NCI-H69 (cell line): Measurements from ENCODE around the gene ADAMTS17.

Experiments
- DNase-seq: peaks from one replicate; lab custom pipeline; 2025; lab: John Stamatoyannopoulos, UW

Gene ADAMTS17

DNA sequence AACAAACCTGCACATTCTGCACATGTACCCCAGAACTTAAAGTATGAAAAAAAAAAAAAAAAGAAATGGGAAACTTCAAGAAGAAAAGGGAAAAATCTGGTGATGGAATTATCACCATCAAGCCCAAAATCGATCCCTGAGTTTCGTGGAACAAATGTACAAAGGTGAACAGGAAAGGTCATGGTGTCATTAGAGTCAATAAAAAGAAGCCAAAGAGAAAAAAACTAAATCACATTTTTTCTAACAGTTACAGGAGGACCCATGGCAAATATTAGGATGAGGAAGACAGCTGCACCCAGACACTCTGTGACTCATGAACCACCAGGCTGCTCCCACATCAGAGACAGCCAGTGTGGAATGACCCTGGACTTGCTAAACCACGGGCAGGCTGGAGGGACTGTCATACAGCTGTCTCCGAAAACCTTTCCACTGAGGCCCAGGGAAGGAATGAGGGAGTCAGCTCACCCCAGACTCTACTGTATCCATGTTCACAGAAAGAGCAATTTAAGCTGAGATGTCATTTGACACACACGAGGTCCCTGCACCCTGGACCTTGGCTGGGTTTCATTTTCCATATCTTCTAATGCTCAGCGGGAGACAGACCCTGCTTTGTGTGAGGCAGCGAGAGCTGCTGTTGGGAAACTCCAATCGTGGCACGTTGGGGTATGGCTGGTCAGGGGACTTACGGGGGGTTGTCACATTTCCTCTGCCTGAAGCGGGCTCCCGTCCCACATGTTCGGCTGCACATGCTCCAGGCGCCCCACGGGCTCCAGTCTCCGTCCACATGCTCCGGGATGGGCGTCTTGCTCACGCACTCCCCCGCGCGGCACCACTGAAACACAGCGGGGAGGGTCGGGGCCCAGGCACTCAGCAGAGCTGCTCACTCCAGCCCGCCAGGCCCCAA, 210.2 kb downstream of the ADAMTS17 start:
- no peak for DNase-seq

DNA sequence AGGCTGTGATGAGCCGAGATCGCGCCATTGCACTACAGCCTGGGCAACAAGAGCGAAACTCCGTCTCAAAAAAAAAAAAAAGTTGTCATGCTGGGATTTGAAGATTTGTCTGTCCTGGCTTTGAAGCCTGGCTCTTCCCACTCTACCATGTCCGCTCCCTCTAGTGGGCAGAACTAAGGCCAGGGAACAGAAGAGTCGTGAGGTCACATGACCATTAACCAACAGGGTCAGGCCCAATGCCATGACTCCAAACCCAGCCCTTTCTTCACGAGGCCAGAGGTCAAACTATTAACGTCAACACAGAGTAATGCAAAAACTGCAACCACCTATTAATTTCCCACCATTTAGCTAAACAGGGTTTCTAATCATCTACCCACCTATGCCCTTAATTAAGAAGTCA, 212.1 kb downstream of the ADAMTS17 start:
- no peak for DNase-seq

DNA sequence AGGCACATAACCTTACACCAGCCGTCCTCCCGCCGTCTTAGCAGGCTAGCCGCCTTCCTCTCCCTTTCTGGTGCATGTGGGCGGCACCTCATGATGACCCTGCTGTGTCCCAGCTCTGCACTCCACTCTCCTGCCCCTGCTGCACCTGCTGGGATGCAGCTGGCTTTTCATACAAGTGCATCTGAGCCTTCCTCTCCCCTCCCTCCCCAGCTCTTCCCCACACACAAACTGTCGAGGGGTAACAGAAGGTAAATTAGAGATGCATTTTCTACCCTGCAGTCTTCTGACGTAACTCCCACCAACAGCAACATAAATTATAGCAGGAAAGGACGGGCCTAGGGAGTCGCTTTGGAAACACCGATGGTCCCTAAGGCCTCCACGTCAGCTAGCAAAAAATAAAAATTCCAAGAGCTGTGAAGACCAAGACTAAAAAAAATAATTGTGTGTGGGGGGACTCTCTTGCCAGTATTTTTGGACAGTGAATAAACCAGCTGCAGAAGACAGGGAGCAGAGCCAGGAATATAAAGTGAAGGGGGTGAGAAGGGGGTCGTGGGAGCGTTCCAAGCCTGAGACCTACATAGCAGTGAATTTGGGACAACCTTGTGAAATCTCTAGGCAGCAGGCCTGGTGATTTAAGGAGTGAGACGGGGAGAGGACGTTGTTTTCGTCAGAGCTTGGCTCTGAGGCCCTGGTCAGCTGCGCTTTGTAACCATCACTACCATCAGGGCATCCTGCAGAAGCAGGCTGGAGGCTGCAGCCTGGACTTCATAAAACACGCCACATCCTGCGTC, 216.2 kb downstream of the ADAMTS17 start:
- no peak for DNase-seq

DNA sequence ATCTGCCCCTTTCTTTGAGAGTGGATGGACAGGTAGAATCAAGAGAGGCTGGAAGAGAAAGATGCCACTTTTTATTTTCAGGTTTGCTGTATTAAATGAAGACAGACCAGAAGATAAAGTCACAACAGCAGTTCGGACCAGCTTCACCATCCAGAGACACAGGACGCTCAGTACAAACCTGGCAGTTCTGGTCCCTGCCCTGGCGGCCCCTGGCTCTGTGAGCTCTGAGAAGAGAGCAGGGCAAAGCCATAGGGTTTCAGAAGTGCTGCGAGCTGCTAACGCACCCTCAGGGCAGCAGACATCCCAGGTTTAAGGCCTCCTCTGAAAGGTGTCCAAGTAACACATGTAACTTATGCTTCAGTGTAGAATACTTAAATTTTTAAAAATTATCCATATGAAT, 216.8 kb downstream of the ADAMTS17 start:
- DNase-seq, result no peak

DNA sequence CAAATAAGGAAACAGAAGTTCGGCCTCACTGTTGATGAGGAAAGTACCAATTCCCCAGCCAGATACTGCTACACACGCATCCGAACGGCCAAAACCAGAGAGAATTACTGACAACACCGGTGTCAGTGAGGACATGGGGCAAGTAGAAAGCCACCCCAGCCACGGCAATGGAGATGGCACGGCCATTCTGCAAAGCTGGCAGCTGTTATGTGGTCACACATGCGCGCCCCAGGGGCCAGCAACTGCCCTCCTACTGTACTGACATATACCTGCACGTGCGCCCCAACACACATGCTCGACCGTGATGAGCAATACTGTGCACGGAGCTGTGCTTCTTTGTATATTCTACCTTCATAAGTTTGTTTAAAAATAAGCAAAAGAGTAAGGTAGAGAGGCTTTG, 217.4 kb downstream of the ADAMTS17 start:
- no peak for DNase-seq

DNA sequence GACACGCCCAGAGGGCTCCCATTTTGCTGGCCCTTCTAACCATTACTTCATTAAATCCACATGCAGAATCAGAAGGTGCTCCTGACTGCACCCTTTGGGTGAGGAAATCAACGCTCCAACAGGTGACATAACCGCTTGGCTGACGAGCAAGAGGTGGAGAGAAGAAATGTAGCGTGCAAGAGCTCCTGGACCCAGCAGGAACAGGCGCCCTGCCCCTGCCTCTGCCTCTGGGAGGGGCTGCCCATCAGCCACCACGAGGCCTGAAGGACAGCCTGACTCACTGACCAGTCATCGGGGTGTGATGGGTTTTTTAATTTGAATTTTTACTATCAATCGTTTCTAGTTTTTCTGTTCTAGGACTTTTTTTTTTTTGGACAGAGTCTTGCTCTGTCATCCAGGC, 218.2 kb downstream of the ADAMTS17 start:
- no peak for DNase-seq

DNA sequence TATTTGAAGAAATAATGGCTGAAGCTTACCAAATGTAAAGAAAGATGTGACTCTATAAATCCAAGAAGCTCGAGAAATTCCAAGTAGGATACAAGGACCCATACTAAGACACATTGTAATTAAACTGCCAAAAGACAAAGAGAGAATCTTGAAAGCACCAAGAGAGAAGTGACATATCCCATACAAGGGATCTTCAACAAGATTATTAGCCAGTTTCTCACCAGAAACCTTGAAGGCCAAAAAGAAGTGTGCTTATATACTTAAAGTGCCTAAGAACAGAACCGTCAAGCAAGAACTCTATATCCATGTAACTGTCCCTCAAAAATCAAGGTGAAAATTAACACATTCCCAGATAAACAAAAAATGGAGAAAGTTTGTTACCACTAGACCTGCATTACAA, 220.5 kb downstream of the ADAMTS17 start:
- DNase-seq, result no peak

DNA sequence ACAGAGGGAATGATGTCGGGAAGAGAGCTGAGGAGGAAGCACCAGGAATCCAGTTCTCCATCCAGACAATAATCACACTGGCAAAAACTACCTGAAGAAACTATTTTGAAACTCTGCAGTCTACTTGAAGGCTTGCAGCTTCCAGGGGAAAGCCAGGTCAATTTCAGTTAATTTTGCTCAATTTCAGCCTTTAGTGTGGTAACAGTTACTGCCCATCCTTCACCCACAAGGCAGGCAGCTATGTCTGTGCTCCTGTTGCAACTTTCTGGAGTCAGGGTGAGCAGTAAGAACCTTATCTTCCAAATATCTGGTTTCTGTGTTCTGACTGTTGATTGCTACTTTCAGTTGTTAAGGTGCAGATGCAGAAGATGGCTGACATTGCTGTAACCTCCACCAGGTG, 221.7 kb downstream of the ADAMTS17 start:
- no peak for DNase-seq

DNA sequence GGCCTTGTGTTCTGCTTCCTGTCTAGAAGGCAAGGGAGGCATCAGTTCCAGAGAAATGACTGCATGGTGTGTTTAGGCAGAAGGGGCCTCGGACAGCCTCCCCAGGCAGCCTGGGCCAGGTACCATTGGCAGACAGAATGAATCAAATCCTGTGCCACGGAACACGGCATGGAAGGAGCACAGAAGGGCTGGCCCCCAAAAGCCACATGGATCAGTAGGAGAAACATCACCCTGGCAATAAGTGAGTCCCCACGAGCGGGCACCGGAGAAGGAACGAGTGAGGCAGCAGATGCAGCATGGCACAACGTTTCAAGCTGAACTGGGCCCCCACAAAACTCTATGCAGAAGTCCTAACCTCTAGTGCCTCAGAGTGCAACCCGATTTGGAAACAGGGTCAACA, 223.2 kb downstream of the ADAMTS17 start:
- DNase-seq, result no peak

DNA sequence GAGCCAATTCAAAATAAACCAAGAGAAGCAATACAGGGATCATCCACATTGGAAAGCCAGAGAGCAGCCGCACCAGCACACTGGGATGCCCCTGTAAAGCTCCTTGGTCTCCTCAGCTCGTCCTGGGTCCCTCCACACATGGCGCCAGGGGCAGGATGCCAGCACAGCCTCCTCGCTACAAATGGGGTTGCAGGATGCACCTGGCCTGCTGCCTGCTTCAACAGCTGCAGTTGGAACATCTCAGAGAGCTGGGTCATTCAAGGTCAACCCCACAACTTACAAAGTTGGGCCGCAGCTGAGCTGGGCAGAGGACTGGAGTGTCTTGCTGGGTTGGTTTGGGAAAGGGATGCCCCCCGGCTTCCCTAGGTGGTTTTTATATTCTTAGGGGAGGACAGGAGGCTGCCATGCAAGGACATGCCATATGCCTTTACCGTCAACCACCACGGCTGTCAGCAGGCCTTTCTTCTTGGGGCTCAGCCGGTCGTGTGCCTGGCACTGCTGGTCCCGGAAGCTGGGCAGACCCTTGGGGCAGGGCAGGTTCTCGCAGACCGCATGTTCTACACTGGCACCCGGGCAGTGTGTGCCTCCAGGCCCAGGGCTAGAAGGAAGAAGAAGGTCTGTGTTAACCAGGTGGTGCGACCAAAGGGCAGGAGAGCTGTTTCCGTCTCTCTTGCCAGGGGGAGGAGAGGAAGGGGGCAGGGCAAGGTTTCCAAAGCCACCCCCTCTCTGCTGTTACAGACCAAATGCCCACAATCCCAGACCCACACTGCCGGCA, 225.2 kb downstream of the ADAMTS17 start:
- no peak for DNase-seq

DNA sequence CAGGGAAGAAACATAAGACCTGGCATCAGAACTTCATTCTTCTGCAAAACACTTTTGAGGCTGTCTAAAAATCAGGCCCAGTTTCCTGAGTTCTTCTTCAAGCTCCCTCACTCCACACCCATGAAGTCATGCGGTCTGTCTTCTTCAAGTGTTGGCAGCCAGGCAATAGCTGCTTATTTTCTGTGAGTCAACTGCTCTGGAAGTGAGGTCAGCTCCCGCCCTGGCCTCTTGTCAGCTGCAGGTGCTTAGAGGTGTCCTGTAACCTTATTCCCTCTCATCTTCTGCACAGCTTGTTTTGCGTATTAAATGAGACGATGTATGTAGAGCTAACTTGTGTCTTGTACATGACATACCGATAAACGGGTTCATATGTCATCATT, 226.1 kb downstream of the ADAMTS17 start:
- no peak for DNase-seq

DNA sequence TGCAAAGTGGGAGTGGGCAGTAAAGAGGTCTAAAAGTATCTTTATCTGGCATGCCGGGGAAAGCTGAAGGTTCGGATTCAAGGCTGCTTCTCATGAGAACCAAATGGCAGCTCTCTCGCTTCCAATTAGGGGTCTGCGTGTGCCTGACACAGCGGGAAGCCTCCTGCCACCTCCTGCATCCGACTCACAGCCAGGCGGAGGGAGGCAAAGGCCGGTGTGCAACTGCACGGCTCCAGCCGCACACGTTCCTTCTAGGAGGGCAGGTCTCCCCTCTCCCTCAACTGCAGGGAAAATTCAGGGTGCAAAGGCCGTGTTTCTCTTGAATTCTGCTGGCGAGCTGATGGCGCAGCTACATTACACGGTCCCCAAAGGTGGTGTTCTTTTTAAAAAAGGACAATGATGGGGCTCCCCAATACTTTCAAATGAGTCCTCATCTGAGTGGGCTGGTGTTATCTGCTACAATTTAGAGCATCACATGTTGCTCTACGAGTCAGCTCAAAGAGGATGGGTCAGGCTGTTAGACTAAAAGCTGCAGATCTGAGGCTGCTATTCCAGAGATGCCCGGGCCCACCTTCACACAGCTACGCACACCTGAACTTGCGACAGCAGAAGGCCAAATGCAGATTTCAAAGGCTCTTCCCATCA, 226.6 kb downstream of the ADAMTS17 start:
- DNase-seq, result no peak

DNA sequence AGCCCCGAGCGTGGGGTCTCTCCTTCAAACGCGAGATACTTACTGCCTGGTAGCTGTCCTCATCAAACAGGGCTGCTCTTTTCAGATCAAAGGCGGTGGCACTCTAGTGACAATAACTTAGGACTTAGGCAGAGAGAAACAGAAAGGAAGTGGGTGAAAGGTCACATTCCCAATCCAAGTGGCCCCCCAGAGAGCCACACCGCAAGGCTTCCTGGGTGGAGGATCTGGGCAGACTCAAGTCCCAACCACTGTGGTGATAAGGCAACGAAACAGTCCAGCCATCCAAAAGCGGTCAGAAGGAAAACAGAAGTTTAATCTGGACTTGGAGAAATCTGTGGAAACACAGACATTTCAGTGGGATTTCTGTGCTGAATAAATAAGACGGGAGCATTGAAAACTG, 227.2 kb downstream of the ADAMTS17 start:
- DNase-seq, result no peak

DNA sequence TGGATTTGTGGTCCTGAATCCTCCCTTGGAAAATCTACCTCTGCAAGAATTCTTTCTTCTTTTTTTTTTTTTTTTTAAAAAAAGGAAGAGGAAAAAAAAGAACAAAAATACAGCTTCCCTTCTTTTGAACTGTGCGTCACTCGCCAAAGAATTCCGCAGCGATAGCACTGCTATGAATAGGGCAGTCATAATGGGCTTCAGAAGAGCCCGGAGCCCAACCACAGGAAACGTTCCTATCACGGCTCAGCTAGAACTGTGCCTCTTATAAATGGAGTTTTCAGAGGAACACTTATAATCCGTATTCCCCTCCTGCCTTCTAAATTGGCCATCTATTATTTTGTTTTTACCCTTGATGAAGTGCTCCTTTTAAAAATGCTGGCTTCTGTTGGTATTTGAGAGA, 227.7 kb downstream of the ADAMTS17 start:
- no peak for DNase-seq

DNA sequence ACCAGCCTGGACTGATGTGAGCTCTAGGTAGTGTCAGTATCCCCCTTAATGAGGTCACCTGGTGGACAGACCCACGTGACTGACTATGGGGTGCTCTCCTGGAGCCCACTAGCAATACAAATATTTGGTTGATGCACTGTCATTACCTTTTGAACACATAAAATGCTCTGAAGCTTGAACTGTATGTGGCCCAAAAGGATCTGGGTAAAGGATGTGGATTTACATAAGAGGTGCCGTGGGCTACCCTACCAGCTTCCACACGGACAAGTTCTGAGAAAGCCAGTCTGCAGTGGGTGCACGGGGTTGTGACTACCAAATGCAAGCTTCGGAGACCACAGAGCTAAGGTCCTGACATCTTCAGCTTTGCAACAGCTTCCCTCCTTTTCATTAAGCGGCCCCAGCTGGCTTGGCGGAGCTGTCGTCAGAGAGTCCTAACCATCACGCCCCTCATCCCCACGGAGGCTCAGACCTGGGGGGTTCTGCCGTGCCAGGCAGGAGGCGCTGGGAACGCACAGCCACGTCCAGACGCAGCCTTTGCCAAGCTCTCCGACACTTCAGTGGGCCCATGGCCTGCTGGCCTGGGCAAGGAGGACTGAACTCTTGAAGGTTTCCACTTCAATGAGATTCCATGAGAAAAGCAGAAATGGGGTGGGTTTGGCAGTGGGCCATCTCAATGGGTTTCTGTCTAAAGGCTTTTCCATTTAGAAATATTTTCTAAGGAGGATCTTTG, 228.3 kb downstream of the ADAMTS17 start:
- DNase-seq, result no peak

DNA sequence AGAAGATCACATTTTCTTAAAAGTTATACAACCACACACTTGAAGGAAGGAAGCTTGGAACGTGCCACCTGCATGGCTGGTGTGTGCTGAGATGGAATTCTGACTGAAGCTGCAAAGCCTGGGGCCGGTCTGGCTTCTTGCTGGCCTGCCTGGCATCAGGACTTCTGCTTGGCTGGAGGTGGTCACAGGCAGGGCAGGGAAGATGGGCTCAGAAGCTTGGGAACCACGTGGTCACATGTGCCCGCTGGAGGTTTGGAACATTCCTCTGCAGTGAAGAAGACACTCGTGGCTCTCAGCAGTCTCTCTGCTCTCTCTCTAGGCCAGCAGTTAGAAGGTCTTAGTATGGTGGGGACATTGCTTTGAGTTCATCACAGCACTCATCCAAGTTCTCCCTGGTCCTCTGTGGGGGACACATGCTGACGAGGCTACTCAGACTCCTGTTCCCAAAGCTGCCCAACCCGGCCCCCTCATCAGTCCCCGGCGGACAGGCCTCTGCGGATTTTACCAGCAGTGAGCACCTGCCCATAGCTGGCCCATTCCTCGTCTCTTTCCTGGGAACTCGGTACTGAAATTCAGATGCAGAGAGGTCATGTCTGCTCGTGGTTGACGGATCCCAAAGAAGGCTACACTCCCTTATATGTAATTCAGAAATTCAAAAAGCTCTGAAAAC, 229.0 kb downstream of the ADAMTS17 start:
- no peak for DNase-seq

DNA sequence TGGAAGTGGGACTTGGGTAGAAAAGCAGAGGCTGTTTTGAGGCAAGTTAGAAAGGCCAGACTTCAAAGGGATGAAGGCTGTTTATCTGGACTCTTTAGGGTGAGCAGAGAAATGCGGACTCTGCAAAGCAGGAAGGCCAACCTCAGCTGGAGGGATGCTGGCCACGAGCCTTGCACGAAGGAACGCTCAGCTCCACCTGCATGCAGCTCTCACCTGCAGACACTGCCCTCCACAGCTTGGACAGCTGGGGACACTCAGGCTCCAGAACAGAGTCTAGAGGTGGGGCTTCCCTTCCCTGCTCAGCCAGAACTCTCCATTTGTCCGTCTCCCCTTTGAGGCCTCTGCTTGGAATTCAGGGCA, 229.7 kb downstream of the ADAMTS17 start:
- no peak for DNase-seq

DNA sequence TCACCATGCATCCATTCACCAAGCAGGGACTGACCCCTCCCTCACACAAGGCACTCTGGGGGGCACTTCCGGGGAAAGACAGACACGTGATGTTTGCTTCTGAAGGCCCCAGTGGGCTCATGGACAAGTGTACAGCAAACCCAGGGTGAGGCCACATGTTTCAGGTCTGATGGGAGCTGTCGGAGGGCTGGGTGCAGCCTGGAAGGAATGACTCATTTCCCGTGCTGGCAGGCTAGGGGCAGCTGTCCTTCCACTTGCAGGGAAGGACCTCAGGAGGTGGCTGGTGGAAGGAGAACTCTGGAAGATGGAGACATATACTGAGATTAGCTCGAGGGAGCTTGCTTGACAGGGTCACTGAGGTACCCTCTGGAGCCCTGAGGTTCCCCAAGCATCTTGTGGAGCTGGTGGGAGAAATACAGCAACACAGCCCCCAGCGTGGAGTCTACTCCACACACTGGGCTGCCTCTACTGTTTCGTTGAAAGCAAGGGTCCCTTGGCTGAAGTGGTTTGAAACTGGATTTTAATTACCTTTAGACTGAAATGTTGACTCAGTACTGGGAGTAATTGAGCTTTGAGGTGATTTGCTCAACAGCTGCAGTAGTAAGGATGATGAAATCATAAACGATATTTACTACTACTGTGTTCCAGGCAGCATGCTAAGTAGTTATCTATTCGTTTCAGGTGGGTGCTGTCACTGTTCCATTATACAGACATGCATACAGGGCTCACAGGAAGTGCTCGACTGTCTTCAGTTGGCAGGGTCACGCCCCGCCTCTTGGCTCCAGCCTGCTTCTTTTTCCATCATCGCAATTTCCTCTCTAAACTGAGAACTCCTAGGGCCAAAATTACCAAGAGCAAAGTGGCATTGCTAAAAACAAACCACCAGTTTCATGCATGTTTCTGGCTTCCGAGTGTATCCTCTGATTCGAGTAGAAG, 230.4 kb downstream of the ADAMTS17 start:
- no peak for DNase-seq

DNA sequence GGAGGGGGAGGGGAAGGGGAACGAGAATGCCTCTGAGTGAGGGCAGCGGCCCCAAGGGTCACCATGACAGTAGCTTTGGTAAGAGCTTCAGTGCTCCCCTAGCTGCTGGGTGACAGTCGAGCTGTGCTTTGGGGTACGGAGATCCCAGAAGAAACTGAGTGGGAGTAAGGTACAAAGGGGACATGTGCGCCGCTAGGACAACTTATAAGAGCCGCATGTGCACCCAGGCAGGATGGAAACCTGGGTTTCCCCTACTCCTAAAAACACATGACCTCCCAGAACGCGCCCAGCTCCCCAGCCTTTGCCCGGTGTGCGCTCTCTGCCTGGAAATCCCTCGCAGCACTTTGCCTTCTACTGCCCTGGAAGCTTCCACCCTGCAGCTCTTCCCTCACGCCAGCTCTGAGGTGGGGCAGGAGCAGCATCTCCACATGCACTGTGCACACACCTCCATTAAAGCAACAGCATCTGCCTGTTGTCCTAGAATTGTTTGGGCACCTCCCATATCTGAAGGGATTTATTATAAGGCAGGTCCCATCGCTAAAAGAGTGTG, 232.2 kb downstream of the ADAMTS17 start:
- no peak for DNase-seq
